ENCODE data around the gene FGFBP2. TPM values are rescaled to one million over a fixed set of nuclear protein-coding genes. Genes with fewer than 3 reads are reported as not detected.

FGFBP2 gene
- total RNA-seq, 4 donors from 2014 or later, result 33.0 to 337 (median 145) TPM

- Histone ChIP-seq H3K4me3 (no peak overlapping the region), H3K4me1 (no peaks in the 10 kb centered on the region), H3K27ac (no peak overlapping the region), H3K9me3 (no peaks in the 10 kb centered on the region), H3K36me3 (no peaks in the 10 kb centered on the region), H3K27me3 (no peaks in the 10 kb centered on the region)
- TF ChIP-seq POLR2A (IDR thresholded peaks at IDR 0.05), result no peak
- TF ChIP-seq, protein P1, sequence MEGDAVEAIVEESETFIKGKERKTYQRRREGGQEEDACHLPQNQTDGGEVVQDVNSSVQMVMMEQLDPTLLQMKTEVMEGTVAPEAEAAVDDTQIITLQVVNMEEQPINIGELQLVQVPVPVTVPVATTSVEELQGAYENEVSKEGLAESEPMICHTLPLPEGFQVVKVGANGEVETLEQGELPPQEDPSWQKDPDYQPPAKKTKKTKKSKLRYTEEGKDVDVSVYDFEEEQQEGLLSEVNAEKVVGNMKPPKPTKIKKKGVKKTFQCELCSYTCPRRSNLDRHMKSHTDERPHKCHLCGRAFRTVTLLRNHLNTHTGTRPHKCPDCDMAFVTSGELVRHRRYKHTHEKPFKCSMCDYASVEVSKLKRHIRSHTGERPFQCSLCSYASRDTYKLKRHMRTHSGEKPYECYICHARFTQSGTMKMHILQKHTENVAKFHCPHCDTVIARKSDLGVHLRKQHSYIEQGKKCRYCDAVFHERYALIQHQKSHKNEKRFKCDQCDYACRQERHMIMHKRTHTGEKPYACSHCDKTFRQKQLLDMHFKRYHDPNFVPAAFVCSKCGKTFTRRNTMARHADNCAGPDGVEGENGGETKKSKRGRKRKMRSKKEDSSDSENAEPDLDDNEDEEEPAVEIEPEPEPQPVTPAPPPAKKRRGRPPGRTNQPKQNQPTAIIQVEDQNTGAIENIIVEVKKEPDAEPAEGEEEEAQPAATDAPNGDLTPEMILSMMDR (IDR thresholded peaks at IDR 0.05), result peak; percentile 55 to 87 (median 75)
- DNase-seq (ENCODE audit: low spot score in 2 of 2), result peak; percentile 73 to 90
- 51 to 54% methylated on average over 9 of the region's 9 CpGs for WGBS, 2 donors
These were observed 6.7 kb downstream of the FGFBP2 start for GRCh38 chr4:15956179-15956850.

- Histone ChIP-seq H3K9me3 (no peaks in the 10 kb centered on the region), H3K4me1 (no peaks in the 10 kb centered on the region), H3K4me3 (no peak overlapping the region), H3K36me3 (no peaks in the 10 kb centered on the region), H3K27ac (no peak overlapping the region), H3K27me3 (no peaks in the 10 kb centered on the region)
- DNase-seq (ENCODE audit: low spot score in 2 of 2), result no peak
- TF ChIP-seq POLR2A (IDR thresholded peaks at IDR 0.05) (no peak), EP300 (IDR thresholded peaks at IDR 0.05) (no peak)
- TF ChIP-seq, protein P1 (IDR thresholded peaks at IDR 0.05), result no peak
- 89 to 98% methylated on average over 3 of the region's 3 CpGs for WGBS, 2 donors
These were observed 7.3 kb downstream of the FGFBP2 start for GRCh38 chr4:15955670-15956069.

DNA sequence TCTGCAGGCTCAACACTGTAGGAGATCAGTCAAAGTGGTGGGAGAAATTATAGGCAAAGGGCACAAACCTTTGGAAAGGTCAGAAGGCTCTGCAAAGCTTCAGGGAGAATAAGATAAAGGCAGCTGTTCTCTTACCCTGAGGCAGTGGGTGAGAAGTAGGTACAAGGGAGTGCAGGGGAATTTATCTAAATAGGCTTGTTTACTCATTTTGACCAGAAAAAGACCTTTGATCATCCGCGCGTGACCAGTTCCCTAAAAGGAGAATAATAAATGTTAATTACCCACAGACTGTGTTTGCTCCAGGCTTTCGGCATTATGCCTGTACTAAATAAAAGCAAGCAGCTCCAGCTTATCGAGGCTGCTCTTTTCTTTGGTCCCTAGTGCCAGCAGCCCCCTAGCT lies 9.3 kb downstream of the FGFBP2 start:
- no peaks in the 10 kb centered on the region for H3K4me1 ChIP-seq
- no peaks in the 10 kb centered on the region for H3K36me3 ChIP-seq
- no peak overlapping the region for H3K27ac ChIP-seq
- no peaks in the 10 kb centered on the region for H3K27me3 ChIP-seq
- H3K4me3 ChIP-seq, result no peak overlapping the region
- TF ChIP-seq, protein P1 (IDR thresholded peaks at IDR 0.05), result no peak
- TF ChIP-seq EP300 (IDR thresholded peaks at IDR 0.05), result no peak
- no peak for TF ChIP-seq POLR2A (IDR thresholded peaks at IDR 0.05)
- no peak for DNase-seq (ENCODE audit: low spot score in 2 of 2)
- no peaks in the 10 kb centered on the region for H3K9me3 ChIP-seq
- WGBS, 2 donors, result 74 to 82% methylated on average over 5 of the region's 5 CpGs

- TF ChIP-seq EP300 (IDR thresholded peaks at IDR 0.05) (no peak), POLR2A (IDR thresholded peaks at IDR 0.05) (no peak)
- TF ChIP-seq, protein P1 (IDR thresholded peaks at IDR 0.05), result no peak
- H3K9me3 ChIP-seq, result no peaks in the 10 kb centered on the region
- DNase-seq (ENCODE audit: low spot score in 2 of 2), result no peak
These were observed 11.2 kb downstream of the FGFBP2 start for GRCh38 chr4:15951781-15952180.

GRCh38 chr4:15948826-15949225 lies 14.1 kb downstream of the FGFBP2 start:
- no peak overlapping the region for H3K27ac ChIP-seq

More at GRCh38 chr4:15951781-15952180, 11.2 kb downstream of the FGFBP2 start:
- Histone ChIP-seq H3K4me3 (no peak overlapping the region), H3K36me3 (no peaks in the 10 kb centered on the region), H3K4me1 (no peaks in the 10 kb centered on the region), H3K27me3 (no peaks in the 10 kb centered on the region), H3K27ac (no peak overlapping the region)

More at GRCh38 chr4:15948826-15949225, 14.1 kb downstream of the FGFBP2 start:
- WGBS, 2 donors, result 77 to 94% methylated on average over 9 of the region's 9 CpGs
- Histone ChIP-seq H3K27me3 (no peaks in the 10 kb centered on the region), H3K9me3 (no peaks in the 10 kb centered on the region), H3K4me3 (no peak overlapping the region), H3K36me3 (no peaks in the 10 kb centered on the region), H3K4me1 (no peaks in the 10 kb centered on the region)
- DNase-seq (ENCODE audit: low spot score in 2 of 2), result no peak
- TF ChIP-seq POLR2A (IDR thresholded peaks at IDR 0.05), result no peak
- TF ChIP-seq EP300 (IDR thresholded peaks at IDR 0.05), result no peak
- TF ChIP-seq, protein P1 (IDR thresholded peaks at IDR 0.05), result no peak
